ENCODE data around the gene KPNA2. TPM values are rescaled to one million over a fixed set of nuclear protein-coding genes. Genes with fewer than 3 reads are reported as not detected.

Gene KPNA2
- total and polyA plus RNA-seq, 9 of the 15 experiments (the other 6 are each of a cell fraction or from before 2014, with no cell fraction given): 132 to 984 (median 241) TPM

DNA sequence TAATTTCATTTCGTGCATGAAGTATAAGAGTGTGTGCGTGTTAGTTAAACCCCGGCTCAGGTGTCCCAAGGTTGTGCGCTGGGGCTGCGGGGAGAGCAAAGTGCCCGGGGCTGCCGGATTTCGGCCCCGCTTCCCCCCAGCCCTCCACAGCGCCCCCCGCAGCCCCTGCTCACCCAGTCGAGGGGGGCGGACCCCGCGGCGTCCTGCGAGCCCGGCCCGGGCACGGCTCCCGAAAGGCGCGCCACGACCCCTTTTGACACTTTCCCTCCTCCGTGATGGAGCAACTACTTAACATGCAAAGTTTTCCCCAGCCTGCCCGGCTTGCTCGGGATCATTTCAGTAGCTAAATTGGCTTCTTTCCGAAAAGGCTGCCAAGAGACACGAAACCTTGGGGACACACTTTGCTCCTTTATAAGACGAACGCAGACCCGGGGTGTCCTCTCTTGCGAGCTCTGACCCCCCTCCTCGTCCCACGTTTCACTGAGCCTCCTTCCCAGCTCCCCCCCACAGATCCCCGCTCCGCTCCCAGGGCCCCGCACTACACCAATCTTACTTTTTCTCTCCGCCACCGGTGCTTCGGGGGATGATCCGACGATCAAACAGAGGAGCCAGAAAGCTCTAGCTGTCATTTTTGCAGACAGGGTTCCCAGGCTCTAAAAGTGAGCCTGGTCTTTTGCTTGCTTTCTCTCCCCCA is 39.8 kb upstream of the KPNA2 start (continued):
- TF ChIP-seq, protein P1, sequence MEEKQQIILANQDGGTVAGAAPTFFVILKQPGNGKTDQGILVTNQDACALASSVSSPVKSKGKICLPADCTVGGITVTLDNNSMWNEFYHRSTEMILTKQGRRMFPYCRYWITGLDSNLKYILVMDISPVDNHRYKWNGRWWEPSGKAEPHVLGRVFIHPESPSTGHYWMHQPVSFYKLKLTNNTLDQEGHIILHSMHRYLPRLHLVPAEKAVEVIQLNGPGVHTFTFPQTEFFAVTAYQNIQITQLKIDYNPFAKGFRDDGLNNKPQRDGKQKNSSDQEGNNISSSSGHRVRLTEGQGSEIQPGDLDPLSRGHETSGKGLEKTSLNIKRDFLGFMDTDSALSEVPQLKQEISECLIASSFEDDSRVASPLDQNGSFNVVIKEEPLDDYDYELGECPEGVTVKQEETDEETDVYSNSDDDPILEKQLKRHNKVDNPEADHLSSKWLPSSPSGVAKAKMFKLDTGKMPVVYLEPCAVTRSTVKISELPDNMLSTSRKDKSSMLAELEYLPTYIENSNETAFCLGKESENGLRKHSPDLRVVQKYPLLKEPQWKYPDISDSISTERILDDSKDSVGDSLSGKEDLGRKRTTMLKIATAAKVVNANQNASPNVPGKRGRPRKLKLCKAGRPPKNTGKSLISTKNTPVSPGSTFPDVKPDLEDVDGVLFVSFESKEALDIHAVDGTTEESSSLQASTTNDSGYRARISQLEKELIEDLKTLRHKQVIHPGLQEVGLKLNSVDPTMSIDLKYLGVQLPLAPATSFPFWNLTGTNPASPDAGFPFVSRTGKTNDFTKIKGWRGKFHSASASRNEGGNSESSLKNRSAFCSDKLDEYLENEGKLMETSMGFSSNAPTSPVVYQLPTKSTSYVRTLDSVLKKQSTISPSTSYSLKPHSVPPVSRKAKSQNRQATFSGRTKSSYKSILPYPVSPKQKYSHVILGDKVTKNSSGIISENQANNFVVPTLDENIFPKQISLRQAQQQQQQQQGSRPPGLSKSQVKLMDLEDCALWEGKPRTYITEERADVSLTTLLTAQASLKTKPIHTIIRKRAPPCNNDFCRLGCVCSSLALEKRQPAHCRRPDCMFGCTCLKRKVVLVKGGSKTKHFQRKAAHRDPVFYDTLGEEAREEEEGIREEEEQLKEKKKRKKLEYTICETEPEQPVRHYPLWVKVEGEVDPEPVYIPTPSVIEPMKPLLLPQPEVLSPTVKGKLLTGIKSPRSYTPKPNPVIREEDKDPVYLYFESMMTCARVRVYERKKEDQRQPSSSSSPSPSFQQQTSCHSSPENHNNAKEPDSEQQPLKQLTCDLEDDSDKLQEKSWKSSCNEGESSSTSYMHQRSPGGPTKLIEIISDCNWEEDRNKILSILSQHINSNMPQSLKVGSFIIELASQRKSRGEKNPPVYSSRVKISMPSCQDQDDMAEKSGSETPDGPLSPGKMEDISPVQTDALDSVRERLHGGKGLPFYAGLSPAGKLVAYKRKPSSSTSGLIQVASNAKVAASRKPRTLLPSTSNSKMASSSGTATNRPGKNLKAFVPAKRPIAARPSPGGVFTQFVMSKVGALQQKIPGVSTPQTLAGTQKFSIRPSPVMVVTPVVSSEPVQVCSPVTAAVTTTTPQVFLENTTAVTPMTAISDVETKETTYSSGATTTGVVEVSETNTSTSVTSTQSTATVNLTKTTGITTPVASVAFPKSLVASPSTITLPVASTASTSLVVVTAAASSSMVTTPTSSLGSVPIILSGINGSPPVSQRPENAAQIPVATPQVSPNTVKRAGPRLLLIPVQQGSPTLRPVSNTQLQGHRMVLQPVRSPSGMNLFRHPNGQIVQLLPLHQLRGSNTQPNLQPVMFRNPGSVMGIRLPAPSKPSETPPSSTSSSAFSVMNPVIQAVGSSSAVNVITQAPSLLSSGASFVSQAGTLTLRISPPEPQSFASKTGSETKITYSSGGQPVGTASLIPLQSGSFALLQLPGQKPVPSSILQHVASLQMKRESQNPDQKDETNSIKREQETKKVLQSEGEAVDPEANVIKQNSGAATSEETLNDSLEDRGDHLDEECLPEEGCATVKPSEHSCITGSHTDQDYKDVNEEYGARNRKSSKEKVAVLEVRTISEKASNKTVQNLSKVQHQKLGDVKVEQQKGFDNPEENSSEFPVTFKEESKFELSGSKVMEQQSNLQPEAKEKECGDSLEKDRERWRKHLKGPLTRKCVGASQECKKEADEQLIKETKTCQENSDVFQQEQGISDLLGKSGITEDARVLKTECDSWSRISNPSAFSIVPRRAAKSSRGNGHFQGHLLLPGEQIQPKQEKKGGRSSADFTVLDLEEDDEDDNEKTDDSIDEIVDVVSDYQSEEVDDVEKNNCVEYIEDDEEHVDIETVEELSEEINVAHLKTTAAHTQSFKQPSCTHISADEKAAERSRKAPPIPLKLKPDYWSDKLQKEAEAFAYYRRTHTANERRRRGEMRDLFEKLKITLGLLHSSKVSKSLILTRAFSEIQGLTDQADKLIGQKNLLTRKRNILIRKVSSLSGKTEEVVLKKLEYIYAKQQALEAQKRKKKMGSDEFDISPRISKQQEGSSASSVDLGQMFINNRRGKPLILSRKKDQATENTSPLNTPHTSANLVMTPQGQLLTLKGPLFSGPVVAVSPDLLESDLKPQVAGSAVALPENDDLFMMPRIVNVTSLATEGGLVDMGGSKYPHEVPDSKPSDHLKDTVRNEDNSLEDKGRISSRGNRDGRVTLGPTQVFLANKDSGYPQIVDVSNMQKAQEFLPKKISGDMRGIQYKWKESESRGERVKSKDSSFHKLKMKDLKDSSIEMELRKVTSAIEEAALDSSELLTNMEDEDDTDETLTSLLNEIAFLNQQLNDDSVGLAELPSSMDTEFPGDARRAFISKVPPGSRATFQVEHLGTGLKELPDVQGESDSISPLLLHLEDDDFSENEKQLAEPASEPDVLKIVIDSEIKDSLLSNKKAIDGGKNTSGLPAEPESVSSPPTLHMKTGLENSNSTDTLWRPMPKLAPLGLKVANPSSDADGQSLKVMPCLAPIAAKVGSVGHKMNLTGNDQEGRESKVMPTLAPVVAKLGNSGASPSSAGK (IDR thresholded peaks at IDR 0.05): no peak

All from K562 (cell line).